HepG2 (cell line): ENCODE measurements around the gene BFAR. TPM values are rescaled to one million over a fixed set of nuclear protein-coding genes. Genes with fewer than 3 reads are reported as not detected.

ENCODE experiments used
- ATAC-seq: fragments of 200-7000 bp; cut with Tn5 transposase; 3 replicates; pipeline ENCODE4 v1.9.1; 2020; ENCODE audit warnings: mild to moderate bottlenecking, moderate library complexity
- BruUV-seq: library from RNA; stranded (reverse); fragments of 400-500 nt; replicated peaks from 2 replicates; lab custom pipeline; 2021; lab: Mats Ljungman, UMichigan
- CTCF ChIA-PET: fragments of 300-600 bp; formaldehyde crosslinking; extraction: SDS; loops from one replicate; lab custom pipeline; 2021; ENCODE audit warnings: low total read pairs, inconsistent platforms, low intra/inter-chr PET ratio; lab: Yijun Ruan, JAX
- POLR2A ChIA-PET: fragments of 350-600 bp; sonication (Branson Sonifier 250); formaldehyde crosslinking; loops from one replicate; lab custom pipeline; 2020; ENCODE audit warnings: antibody characterized with exemption, inconsistent platforms; lab: Yijun Ruan, JAX
- DNase-seq: peaks from one replicate; pipeline ENCODE4 v3.0.0-alpha.2; 2015; ENCODE audit warnings: low spot score
- FAIRE-seq: peaks from 3 replicates; lab custom pipeline; 2011; peaks lifted over from hg19 to GRCh38; lab: Jason Lieb, UNC
- H2AFZ ChIP-seq: one replicate; pipeline ENCODE4 v1.6.1; 2011; ENCODE audit warnings: low read length, inconsistent platforms
- H3K27ac ChIP-seq: fragments of 300-600 bp; 3 replicates; pipeline ENCODE4 v1.8.0; 2011; ENCODE audit warnings: mixed run types, mild to moderate bottlenecking, mixed read lengths, low read length, inconsistent platforms; ENCODE audit not compliant: insufficient read depth; ENCODE audit errors: extremely low read length
- H3K27me3 ChIP-seq, 2 experiments: fragments of 200-600 bp in 1 of 2; 2 replicates in 1 of 2; 3 replicates in 1 of 2; pipeline versions ENCODE4 v1.6.0 to v1.8.0; 2011; ENCODE audit warnings: low read length in 2 of 2, mild to moderate bottlenecking in 2 of 2, moderate library complexity in 2 of 2, inconsistent platforms in 1 of 2; ENCODE audit not compliant: insufficient read depth in 2 of 2, control insufficient read depth in 1 of 2
- H3K36me3 ChIP-seq, 2 experiments: fragments of 200-600 bp in 1 of 2; replicated peaks in 1 of 2; 2 replicates in 1 of 2; 3 replicates in 1 of 2; pipeline versions ENCODE4 v1.5.1 to v1.8.0; 2011; ENCODE audit warnings: low read length in 2 of 2, inconsistent platforms in 1 of 2; ENCODE audit not compliant: insufficient read depth in 2 of 2, control insufficient read depth in 1 of 2
- H3K4me1 ChIP-seq: 2 replicates; pipeline ENCODE4 v1.5.1; 2012; ENCODE audit warnings: low read length, inconsistent platforms; ENCODE audit not compliant: insufficient read depth
- H3K4me2 ChIP-seq: 2 replicates; pipeline ENCODE4 v1.6.0; 2011; ENCODE audit warnings: low read depth, low read length, inconsistent platforms
- H3K4me3 ChIP-seq, 3 experiments: fragments of 200-600 bp in 1 of 3; sonication (generic), shearing (Covaris generic) in 1 of 3; replicated peaks in 1 of 3; 2 replicates each; pipeline ENCODE4 v1.5.1; 2011 to 2016; ENCODE audit warnings: low read length in 3 of 3, inconsistent platforms in 2 of 3, low read depth in 2 of 3, mild to moderate bottlenecking in 2 of 3, control low read depth in 1 of 3, mixed read lengths in 1 of 3; ENCODE audit not compliant: insufficient read depth in 1 of 3
- H3K79me2 ChIP-seq: one replicate; pipeline ENCODE4 v1.6.1; 2011; ENCODE audit warnings: low read length, inconsistent platforms; ENCODE audit not compliant: insufficient read depth
- H3K9ac ChIP-seq: 2 replicates; pipeline ENCODE4 v1.6.0; 2011; ENCODE audit warnings: mild to moderate bottlenecking, low read depth, low read length, inconsistent platforms; ENCODE audit not compliant: insufficient read depth
- H3K9me3 ChIP-seq: 2 replicates; pipeline ENCODE4 v1.5.1; 2012; ENCODE audit warnings: mild to moderate bottlenecking, low read length
- H4K20me1 ChIP-seq: 2 replicates; pipeline ENCODE4 v1.6.0; 2011; ENCODE audit warnings: inconsistent platforms, mild to moderate bottlenecking, low read length, moderate library complexity; ENCODE audit not compliant: insufficient read depth
- CAMTA2 ChIP-seq: sonication (generic); formaldehyde crosslinking; IDR thresholded peaks from 2 replicates; pipeline ENCODE4 v1.4.0; 2020; ENCODE audit warnings: mild to moderate bottlenecking, missing genetic modification reagents, borderline replicate concordance
- HOXA5 ChIP-seq: sonication (generic); formaldehyde crosslinking; IDR thresholded peaks from 2 replicates; pipeline ENCODE4 v1.4.0; 2020; ENCODE audit warnings: missing genetic modification reagents
- IKZF1 ChIP-seq: fragments of 450-650 bp; IDR thresholded peaks from 2 replicates; pipeline ENCODE4 v1.7.1; 2016
- MAFG ChIP-seq: sonication (generic); formaldehyde crosslinking; IDR thresholded peaks from 2 replicates; pipeline ENCODE4 v1.5.1; 2020; ENCODE audit warnings: mild to moderate bottlenecking, missing genetic modification reagents
- NFKBIZ ChIP-seq: IDR thresholded peaks from 2 replicates; pipeline ENCODE4 v1.6.1; 2018; ENCODE audit warnings: missing genetic modification reagents, missing compliant biosample characterization
- NR2F6 ChIP-seq, 2 experiments: IDR thresholded peaks; 2 replicates each; pipeline ENCODE4 v1.6.1; 2016; ENCODE audit warnings: antibody characterized with exemption in 1 of 2, mild to moderate bottlenecking in 1 of 2
- SP4 ChIP-seq: sonication (generic); formaldehyde crosslinking; IDR thresholded peaks from 2 replicates; pipeline ENCODE4 v1.8.1; 2023; ENCODE audit warnings: mild to moderate bottlenecking, missing genetic modification reagents
- TMF1 ChIP-seq: sonication (generic); formaldehyde crosslinking; IDR thresholded peaks from 2 replicates; pipeline ENCODE4 v1.8.1; 2022; ENCODE audit warnings: low read depth, missing genetic modification reagents
- ZBTB3 ChIP-seq: sonication (generic); formaldehyde crosslinking; IDR thresholded peaks from 2 replicates; pipeline ENCODE4 v1.4.0; 2020; ENCODE audit warnings: low read depth, mild to moderate bottlenecking, moderate library complexity, missing genetic modification reagents, borderline replicate concordance
- ZNF160 ChIP-seq: sonication (generic); formaldehyde crosslinking; IDR thresholded peaks from 2 replicates; pipeline ENCODE4 v1.8.0; 2022; ENCODE audit warnings: mild to moderate bottlenecking, inconsistent platforms, missing genetic modification reagents
- ZNF44 ChIP-seq: sonication (generic); formaldehyde crosslinking; IDR thresholded peaks from 2 replicates; pipeline ENCODE4 v1.5.1; 2020; ENCODE audit warnings: mild to moderate bottlenecking, missing genetic modification reagents
- ZSCAN9 ChIP-seq: IDR thresholded peaks from 2 replicates; pipeline ENCODE4 v1.6.1; 2016; ENCODE audit warnings: borderline replicate concordance
- WGBS: methylation state at CpG from one replicate; pipeline ENCODE4 v1.1.6; 2017; ENCODE audit warnings: low lambda C conversion rate; 5-methylcytosine and 5-hydroxymethylcytosine counted together
- in situ Hi-C: cut with HindIII; loops from 2 replicates; pipeline ENCODE4 v1.10.0; 2017; ENCODE audit warnings: low pct_unique_long_range_greater_than_20kb; ENCODE audit not compliant: extremely low pct_ligation_motif_present
- intact Hi-C: fragments of 100-400 bp; cut with micrococcal nuclease; formaldehyde crosslinking; loops from one replicate; pipeline ENCODE4 v1.10.0; 2022; ENCODE audit not compliant: unreplicated experiment
- polyA plus RNA-seq, 8 experiments: library from polyadenylated mRNA; depleted of rRNA in 3 of 8; stranded (reverse) in 7 of 8; unstranded in 1 of 8; fragments of >200 nt; fragmentation: Illumina TruSeq in 4 of 8; extraction: Trizol in 4 of 8; gene quantifications; 2 replicates each; pipeline versions ENCODE4 v1.2.1 to v1.2.3, GENCODE V29; 2011 to 2016; ENCODE audit warnings: low read depth in 4 of 8, missing spikeins in 1 of 8, mixed read lengths in 1 of 8; ENCODE audit not compliant: insufficient read depth in 1 of 8
- total RNA-seq, 5 experiments: library from RNA; depleted of rRNA; stranded (reverse); fragments of >200 nt; fragmentation: Illumina TruSeq; extraction: Trizol; gene quantifications; 2 replicates each; pipeline ENCODE4 v1.2.3, GENCODE V29; 2016; ENCODE audit warnings: low read depth in 1 of 5
- TF ChIP-seq, protein P1 (sequence below): sonication (generic); formaldehyde crosslinking; IDR thresholded peaks from 2 replicates; pipeline ENCODE4 v1.8.0; 2022; ENCODE audit warnings: missing genetic modification reagents, mild to moderate bottlenecking, moderate library complexity, borderline replicate concordance
- TF ChIP-seq, protein P2 (sequence below): sonication (generic); formaldehyde crosslinking; IDR thresholded peaks from 2 replicates; pipeline ENCODE4 v1.4.0; 2020; ENCODE audit warnings: mild to moderate bottlenecking, missing genetic modification reagents
- TF ChIP-seq, protein P3 (sequence below): IDR thresholded peaks from 2 replicates; pipeline ENCODE4 v1.6.1; 2012; ENCODE audit warnings: low read length, improper control_type of control experiment

Gene BFAR
- total and polyA plus RNA-seq, 2 of the 13 experiments (the other 11 are each of a cell fraction or from before 2014, with no cell fraction given), result 96.9 to 120 TPM

DNA sequence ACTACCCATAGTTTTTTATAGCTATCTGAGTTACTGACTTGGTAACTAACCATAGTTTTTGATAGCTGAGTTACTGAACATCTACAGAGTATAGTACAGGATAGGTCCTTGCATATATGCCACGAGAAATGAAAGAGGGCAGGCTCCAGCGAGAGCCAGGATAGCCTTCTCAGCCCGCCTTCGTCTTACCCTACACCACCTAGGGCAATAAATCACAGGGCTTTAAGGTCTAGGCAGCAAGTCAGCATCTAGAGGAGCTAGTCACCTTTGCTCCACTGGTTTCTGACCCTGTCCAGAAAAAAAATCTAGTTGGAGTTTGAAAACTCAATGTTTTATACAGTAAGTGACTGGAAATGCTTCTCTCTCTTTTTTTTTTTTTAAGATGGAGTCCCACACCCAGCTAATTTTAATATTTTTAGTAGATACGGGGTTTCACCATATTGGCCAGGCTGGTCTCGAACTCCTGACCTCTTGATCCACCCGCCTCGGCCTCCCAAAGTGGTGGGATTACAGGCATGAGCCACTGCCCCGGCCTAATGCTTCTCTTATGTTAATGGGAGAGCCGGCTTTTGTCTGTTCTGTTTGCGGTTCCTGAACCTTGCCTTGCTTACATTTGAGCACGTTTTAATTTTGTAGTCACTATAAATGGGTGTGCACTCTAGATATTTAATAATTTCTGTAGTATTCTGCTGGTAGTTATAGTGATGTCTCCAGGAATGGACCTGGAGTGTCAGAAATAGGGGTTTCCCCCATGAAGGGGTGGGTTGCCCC, 2.8 kb downstream of the BFAR start:
- Histone ChIP-seq H3K4me3 (no peak overlapping the region), H3K27me3 (no peaks in the 10 kb centered on the region; a peak in 1 of 5 replicates), H3K4me2 (no peak overlapping the region; the same call in 1 of the 2 replicates), H3K27ac (no peak overlapping the region), H2AFZ (no peak overlapping the region), H3K36me3 (peaks cover 6 to 35% of the 10 kb centered on the region in 2 experiments), H4K20me1 (peaks cover 30% of the 10 kb centered on the region), H3K79me2 (peaks cover 73% of the 10 kb centered on the region), H3K9ac (no peak overlapping the region), H3K9me3 (no peaks in the 10 kb centered on the region), H3K4me1 (peaks cover 54% of the 10 kb centered on the region)
- intact Hi-C loops (no loop called here), in situ Hi-C loops (no loop called here)
- 91% methylated on average over 12 of the region's 12 CpGs for WGBS
- CTCF ChIA-PET, result no interaction called here
- POLR2A ChIA-PET, result no interaction called here
- ATAC-seq (no peak), DNase-seq (no peak), FAIRE-seq (no peak)
- no peak for TF ChIP-seq SP4 (CRISPR knock-in tag)
- no peak for TF ChIP-seq ZNF160 (CRISPR knock-in tag)
- no peak for TF ChIP-seq NFKBIZ (CRISPR knock-in tag)
- TF ChIP-seq MAFG (CRISPR knock-in tag), result no peak
- TF ChIP-seq ZNF44 (CRISPR knock-in tag), result no peak
- TF ChIP-seq, protein P1, sequence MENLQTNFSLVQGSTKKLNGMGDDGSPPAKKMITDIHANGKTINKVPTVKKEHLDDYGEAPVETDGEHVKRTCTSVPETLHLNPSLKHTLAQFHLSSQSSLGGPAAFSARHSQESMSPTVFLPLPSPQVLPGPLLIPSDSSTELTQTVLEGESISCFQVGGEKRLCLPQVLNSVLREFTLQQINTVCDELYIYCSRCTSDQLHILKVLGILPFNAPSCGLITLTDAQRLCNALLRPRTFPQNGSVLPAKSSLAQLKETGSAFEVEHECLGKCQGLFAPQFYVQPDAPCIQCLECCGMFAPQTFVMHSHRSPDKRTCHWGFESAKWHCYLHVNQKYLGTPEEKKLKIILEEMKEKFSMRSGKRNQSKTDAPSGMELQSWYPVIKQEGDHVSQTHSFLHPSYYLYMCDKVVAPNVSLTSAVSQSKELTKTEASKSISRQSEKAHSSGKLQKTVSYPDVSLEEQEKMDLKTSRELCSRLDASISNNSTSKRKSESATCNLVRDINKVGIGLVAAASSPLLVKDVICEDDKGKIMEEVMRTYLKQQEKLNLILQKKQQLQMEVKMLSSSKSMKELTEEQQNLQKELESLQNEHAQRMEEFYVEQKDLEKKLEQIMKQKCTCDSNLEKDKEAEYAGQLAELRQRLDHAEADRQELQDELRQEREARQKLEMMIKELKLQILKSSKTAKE (CRISPR knock-in tag), result no peak
- TF ChIP-seq IKZF1, result no peak
- no peak for TF ChIP-seq TMF1 (CRISPR knock-in tag)
- TF ChIP-seq CAMTA2 (CRISPR knock-in tag), result no peak
- TF ChIP-seq HOXA5, result no peak
- no peak for TF ChIP-seq ZSCAN9 (CRISPR knock-in tag)
- TF ChIP-seq, protein P2, sequence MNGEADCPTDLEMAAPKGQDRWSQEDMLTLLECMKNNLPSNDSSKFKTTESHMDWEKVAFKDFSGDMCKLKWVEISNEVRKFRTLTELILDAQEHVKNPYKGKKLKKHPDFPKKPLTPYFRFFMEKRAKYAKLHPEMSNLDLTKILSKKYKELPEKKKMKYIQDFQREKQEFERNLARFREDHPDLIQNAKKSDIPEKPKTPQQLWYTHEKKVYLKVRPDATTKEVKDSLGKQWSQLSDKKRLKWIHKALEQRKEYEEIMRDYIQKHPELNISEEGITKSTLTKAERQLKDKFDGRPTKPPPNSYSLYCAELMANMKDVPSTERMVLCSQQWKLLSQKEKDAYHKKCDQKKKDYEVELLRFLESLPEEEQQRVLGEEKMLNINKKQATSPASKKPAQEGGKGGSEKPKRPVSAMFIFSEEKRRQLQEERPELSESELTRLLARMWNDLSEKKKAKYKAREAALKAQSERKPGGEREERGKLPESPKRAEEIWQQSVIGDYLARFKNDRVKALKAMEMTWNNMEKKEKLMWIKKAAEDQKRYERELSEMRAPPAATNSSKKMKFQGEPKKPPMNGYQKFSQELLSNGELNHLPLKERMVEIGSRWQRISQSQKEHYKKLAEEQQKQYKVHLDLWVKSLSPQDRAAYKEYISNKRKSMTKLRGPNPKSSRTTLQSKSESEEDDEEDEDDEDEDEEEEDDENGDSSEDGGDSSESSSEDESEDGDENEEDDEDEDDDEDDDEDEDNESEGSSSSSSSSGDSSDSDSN (CRISPR knock-in tag), result no peak
- TF ChIP-seq ZBTB3, result no peak
- no peak for TF ChIP-seq NR2F6 (IDR thresholded peaks at IDR 0.05)
- no peak for TF ChIP-seq NR2F6 (CRISPR knock-in tag; IDR thresholded peaks at IDR 0.05)
- TF ChIP-seq, protein P3, sequence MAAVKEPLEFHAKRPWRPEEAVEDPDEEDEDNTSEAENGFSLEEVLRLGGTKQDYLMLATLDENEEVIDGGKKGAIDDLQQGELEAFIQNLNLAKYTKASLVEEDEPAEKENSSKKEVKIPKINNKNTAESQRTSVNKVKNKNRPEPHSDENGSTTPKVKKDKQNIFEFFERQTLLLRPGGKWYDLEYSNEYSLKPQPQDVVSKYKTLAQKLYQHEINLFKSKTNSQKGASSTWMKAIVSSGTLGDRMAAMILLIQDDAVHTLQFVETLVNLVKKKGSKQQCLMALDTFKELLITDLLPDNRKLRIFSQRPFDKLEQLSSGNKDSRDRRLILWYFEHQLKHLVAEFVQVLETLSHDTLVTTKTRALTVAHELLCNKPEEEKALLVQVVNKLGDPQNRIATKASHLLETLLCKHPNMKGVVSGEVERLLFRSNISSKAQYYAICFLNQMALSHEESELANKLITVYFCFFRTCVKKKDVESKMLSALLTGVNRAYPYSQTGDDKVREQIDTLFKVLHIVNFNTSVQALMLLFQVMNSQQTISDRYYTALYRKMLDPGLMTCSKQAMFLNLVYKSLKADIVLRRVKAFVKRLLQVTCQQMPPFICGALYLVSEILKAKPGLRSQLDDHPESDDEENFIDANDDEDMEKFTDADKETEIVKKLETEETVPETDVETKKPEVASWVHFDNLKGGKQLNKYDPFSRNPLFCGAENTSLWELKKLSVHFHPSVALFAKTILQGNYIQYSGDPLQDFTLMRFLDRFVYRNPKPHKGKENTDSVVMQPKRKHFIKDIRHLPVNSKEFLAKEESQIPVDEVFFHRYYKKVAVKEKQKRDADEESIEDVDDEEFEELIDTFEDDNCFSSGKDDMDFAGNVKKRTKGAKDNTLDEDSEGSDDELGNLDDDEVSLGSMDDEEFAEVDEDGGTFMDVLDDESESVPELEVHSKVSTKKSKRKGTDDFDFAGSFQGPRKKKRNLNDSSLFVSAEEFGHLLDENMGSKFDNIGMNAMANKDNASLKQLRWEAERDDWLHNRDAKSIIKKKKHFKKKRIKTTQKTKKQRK, result no peak
- no TSS peak for BruUV-seq
